Gastrocnemius medialis (tissue), 4 donors: ENCODE data around the gene EMCN.

Experiments
- POLR2A ChIP-seq, 2 donors: fragments of 450-650 bp; IDR thresholded peaks; one replicate each; pipeline ENCODE4 v1.6.1; 2017; ENCODE audit warnings: antibody characterized with exemption in 2 of 2, mild to moderate bottlenecking in 2 of 2, moderate library complexity in 2 of 2
- TF ChIP-seq, protein P1 (sequence below), 5 experiments: fragments of 450-650 bp in 3 of 5; fragments of 200-600 bp in 2 of 5; sonication (generic) in 2 of 5; IDR thresholded peaks in 4 of 5; conservative IDR thresholded peaks in 1 of 5; 1 replicate in 4 of 5; 2 replicates in 1 of 5; pipeline ENCODE4 v1.5.1; 2016 to 2019; ENCODE audit warnings: antibody characterized with exemption in 5 of 5, mild to moderate bottlenecking in 3 of 5, moderate library complexity in 3 of 5

GRCh38 chr4:100508691-100509090, 9.1 kb downstream of the EMCN start:
- TF ChIP-seq, protein P1, sequence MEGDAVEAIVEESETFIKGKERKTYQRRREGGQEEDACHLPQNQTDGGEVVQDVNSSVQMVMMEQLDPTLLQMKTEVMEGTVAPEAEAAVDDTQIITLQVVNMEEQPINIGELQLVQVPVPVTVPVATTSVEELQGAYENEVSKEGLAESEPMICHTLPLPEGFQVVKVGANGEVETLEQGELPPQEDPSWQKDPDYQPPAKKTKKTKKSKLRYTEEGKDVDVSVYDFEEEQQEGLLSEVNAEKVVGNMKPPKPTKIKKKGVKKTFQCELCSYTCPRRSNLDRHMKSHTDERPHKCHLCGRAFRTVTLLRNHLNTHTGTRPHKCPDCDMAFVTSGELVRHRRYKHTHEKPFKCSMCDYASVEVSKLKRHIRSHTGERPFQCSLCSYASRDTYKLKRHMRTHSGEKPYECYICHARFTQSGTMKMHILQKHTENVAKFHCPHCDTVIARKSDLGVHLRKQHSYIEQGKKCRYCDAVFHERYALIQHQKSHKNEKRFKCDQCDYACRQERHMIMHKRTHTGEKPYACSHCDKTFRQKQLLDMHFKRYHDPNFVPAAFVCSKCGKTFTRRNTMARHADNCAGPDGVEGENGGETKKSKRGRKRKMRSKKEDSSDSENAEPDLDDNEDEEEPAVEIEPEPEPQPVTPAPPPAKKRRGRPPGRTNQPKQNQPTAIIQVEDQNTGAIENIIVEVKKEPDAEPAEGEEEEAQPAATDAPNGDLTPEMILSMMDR (IDR thresholded peaks at IDR 0.05 in 4 of 5, conservative IDR thresholded peaks at IDR 0.05 in 1 of 5), result no peak
- no peak for TF ChIP-seq POLR2A (IDR thresholded peaks at IDR 0.05)
